GM21786 (cell line): ENCODE measurements around the gene FGFBP1.

Experiments used
- ATAC-seq: cut with Tn5 transposase; IDR thresholded peaks from one replicate; pipeline ENCODE4 v1.9.1; 2021; ENCODE audit not compliant: unreplicated experiment

The FGFBP1 gene

DNA sequence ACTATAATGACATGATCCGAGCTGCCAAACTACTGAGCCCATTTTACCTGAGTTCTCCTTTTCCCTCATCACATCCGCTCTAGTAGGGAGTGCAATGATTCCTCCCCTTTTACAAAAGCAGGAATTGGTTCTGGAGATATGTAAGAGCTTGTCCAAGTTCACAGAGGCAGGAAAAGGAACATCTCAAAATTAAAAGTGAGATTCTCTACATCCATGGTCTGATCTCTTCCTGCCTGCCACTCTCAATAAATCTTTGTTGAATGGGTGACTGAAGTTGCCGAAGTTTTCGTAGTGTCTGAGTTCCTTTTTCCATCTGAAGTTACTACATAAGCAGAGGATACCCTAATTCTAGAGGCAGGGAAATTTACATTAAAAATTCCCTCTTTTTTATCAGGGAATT, at the start of gene FGFBP1:
FGFBP1 (minus strand) TSS at position 101 of the 400 bp plus-strand sequence. CDS start 2,108 bp downstream, outside the sequence.
- no peak for ATAC-seq

GRCh38 chr4:15988222-15988621, 49.7 kb upstream of the FGFBP1 start:
- ATAC-seq = no peak

- no peak for ATAC-seq
These were observed 48.4 kb upstream of the FGFBP1 start for GRCh38 chr4:15986907-15987306.

- no peak for ATAC-seq
These were observed 45.1 kb upstream of the FGFBP1 start for GRCh38 chr4:15983610-15984009.

- no peak for ATAC-seq
These were observed 44.4 kb upstream of the FGFBP1 start for GRCh38 chr4:15982842-15983524.

- no peak for ATAC-seq
These were observed 38.2 kb upstream of the FGFBP1 start for GRCh38 chr4:15976456-15977447.

GRCh38 chr4:15971068-15971801, 32.7 kb upstream of the FGFBP1 start:
- ATAC-seq = no peak

DNA sequence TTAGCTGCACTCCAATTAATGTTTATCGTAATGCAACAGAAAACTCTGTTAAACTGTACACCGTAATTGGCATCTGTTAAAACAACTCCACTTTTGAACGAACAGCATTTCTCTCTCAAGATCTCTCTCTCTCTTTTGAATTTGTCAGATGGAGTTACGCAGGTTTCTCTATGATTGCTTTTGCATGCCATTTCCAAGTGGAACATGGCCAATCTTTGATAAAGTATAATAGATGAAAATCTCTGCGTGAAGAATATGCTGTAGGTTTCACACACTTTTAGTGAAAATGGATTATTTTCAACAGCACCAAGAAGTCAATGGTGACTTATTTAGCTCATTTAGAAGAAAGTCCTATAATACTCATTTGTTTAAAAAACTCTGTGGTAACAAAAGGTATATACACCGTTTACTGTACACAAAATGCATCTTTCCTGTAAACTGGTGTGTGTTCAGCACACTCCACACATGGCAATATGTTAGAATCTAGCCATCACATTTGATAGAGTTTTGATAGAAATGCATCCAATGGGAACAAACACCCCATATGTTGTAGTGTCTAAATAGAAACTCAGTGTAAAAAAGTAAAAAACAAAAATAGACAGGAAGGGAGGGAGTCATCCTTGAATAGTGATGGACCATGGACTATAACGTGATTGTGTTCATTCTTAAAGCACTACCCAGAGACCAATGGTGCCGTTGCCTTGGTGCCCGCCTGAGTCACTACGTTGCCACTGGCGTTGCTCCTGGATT, 30.2 kb upstream of the FGFBP1 start:
- ATAC-seq = no peak

DNA sequence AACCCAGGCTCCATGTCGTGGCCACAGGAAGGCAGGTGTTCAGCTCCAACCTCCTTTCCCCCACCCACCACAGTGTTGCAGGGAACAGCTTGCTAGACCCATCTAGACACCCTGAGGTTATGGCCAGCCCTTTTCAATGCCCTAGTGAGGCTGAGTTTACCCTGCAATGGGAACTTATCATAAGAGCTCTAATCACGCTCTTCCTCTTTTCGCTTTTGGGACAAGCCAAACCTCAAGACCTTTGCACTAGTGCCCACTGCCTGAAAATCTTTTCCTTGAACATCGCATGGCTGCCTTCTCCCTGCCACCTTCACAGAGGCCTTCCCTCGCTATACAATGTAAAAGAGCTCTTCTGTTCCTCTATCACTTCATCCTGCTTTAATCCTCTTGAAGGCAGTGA, 26.8 kb upstream of the FGFBP1 start:
- no peak for ATAC-seq

DNA sequence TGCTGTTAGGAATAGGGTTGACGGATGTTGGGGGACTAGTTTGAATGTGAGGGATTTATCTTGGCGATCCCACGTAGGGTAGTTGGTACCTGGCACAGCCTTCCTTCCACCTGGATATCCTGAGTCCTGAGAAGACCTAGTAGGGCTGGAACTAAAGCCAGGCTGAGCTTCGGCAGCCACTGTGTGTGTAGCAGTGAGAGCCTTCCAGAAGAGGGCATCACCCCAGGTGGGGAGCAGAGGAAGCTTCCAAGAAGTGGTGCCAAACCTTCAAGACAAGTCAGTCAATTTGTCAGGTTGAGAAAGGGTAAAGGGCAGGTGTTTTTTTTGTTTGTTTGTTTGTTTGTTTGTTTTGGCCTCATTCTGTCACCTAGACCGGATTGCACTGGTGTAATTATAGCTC, 25.6 kb upstream of the FGFBP1 start:
- ATAC-seq = no peak

- peak; percentile 80 for ATAC-seq
These were observed 25.0 kb upstream of the FGFBP1 start for GRCh38 chr4:15963576-15963975.

- peak; percentile 57 for ATAC-seq
These were observed 24.5 kb upstream of the FGFBP1 start, which contains the start of gene FGFBP2 for GRCh38 chr4:15963001-15963451. Gene FGFBP2, minus strand, starts transcription at chr4:15963175. Its CDS starts 46 bp downstream, at chr4:15963129.

- ATAC-seq = no peak
These were observed 23.4 kb upstream of the FGFBP1 start for GRCh38 chr4:15961781-15962510.

DNA sequence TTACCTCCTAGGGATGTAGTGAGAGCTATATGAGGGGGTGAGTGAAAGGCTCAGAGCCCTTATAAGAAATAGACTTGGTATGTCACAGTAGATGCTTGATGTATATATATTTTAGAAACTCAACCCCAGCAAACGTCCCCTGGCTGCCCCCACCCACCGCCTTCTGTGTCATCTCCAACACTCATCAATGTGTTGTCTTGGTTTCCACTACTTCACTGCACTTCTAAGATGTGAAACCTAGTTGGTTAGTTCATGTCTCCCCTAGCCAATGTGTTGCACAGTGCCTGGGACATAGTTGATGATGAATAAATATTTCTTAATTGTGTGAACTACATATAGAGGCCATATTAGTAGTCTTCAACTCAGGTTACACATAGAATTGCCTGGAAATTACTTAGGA, 20.0 kb upstream of the FGFBP1 start:
- ATAC-seq = no peak

- ATAC-seq = peak; percentile 88
These were observed 17.8 kb upstream of the FGFBP1 start for GRCh38 chr4:15956179-15956850.

GRCh38 chr4:15955670-15956069, 17.1 kb upstream of the FGFBP1 start:
- ATAC-seq = no peak

- no peak for ATAC-seq
These were observed 15.1 kb upstream of the FGFBP1 start for GRCh38 chr4:15953625-15954024.

- ATAC-seq = no peak
These were observed 13.2 kb upstream of the FGFBP1 start for GRCh38 chr4:15951781-15952180.

- ATAC-seq = no peak
These were observed 10.3 kb upstream of the FGFBP1 start for GRCh38 chr4:15948826-15949225.
